Measurements from ENCODE around the gene FAM222A. TPM values are rescaled to one million over a fixed set of nuclear protein-coding genes. Genes with fewer than 3 reads are reported as not detected.

Gene FAM222A
- total and polyA plus RNA-seq, 7 donors: 1.1 to 3.3 (median 2.1) TPM

- intact Hi-C loops (cut with DNase I): no loop called here
- WGBS, 2 donors: 11 to 52% methylated on average over 10 of the region's 10 CpGs
- H3K4me1 ChIP-seq: no peaks in the 10 kb centered on the region
- no peak for DNase-seq
- TF ChIP-seq POLR2AphosphoS5 (IDR thresholded peaks at IDR 0.05): no peak
- TF ChIP-seq EP300 (IDR thresholded peaks at IDR 0.05): no peak
- TF ChIP-seq POLR2A (IDR thresholded peaks at IDR 0.05): no peak
- no peak for TF ChIP-seq CTCF (IDR thresholded peaks at IDR 0.05)
- no peak overlapping the region for H3K27ac ChIP-seq
- H3K36me3 ChIP-seq: no peaks in the 10 kb centered on the region
- peaks cover 0 to 34% (median 22%) of the 10 kb centered on the region in 3 donors for H3K27me3 ChIP-seq
- no peak overlapping the region for H3K4me3 ChIP-seq
- no peaks in the 10 kb centered on the region for H3K9me3 ChIP-seq
Observed at GRCh38 chr12:109706747-109707469, 6.7 kb upstream of the FAM222A start.

- no peak for DNase-seq
- WGBS, 2 donors: 20 to 50% methylated on average over 4 of the region's 4 CpGs
- Histone ChIP-seq H3K4me1 (no peaks in the 10 kb centered on the region), H3K9me3 (no peaks in the 10 kb centered on the region), H3K4me3 (no peak overlapping the region), H3K27me3 (peaks cover 0 to 40% (median 27%) of the 10 kb centered on the region in 3 donors), H3K36me3 (no peaks in the 10 kb centered on the region), H3K27ac (no peak overlapping the region)
- TF ChIP-seq POLR2AphosphoS5 (IDR thresholded peaks at IDR 0.05) (no peak), CTCF (IDR thresholded peaks at IDR 0.05) (no peak), POLR2A (IDR thresholded peaks at IDR 0.05) (no peak), EP300 (IDR thresholded peaks at IDR 0.05) (no peak)
- intact Hi-C loops (cut with DNase I): no loop called here
Observed at GRCh38 chr12:109707470-109707821, 6.2 kb upstream of the FAM222A start.

- intact Hi-C loops (cut with DNase I): no loop called here
Observed at GRCh38 chr12:109708939-109709338, 4.7 kb upstream of the FAM222A start.

GRCh38 chr12:109709401-109709991 lies 4.1 kb upstream of the FAM222A start:
- Histone ChIP-seq H3K27me3 (peaks cover 0 to 40% (median 28%) of the 10 kb centered on the region in 3 donors), H3K27ac (no peak overlapping the region), H3K4me1 (peaks cover 0 to 9% (median 5%) of the 10 kb centered on the region in 4 donors), H3K9me3 (no peaks in the 10 kb centered on the region), H3K36me3 (no peaks in the 10 kb centered on the region), H3K4me3 (no peak overlapping the region)
- no peak for DNase-seq
- no peak for TF ChIP-seq CTCF (IDR thresholded peaks at IDR 0.05)
- no peak for TF ChIP-seq POLR2AphosphoS5 (IDR thresholded peaks at IDR 0.05)
- TF ChIP-seq EP300 (IDR thresholded peaks at IDR 0.05): no peak
- TF ChIP-seq POLR2A (IDR thresholded peaks at IDR 0.05): no peak
- WGBS, 2 donors: 60 to 80% methylated on average over 11 of the region's 11 CpGs
- intact Hi-C loops (cut with DNase I): no loop called here

More at GRCh38 chr12:109708939-109709338, 4.7 kb upstream of the FAM222A start:
- TF ChIP-seq CTCF (IDR thresholded peaks at IDR 0.05) (no peak), POLR2A (IDR thresholded peaks at IDR 0.05) (no peak), EP300 (IDR thresholded peaks at IDR 0.05) (no peak), POLR2AphosphoS5 (IDR thresholded peaks at IDR 0.05) (no peak)
- WGBS, 2 donors: 40 to 70% methylated on average over 5 of the region's 5 CpGs
- Histone ChIP-seq H3K27me3 (peaks cover 0 to 40% (median 28%) of the 10 kb centered on the region in 3 donors), H3K27ac (no peak overlapping the region), H3K4me1 (peaks cover 0 to 5% (median 2%) of the 10 kb centered on the region in 4 donors), H3K4me3 (no peak overlapping the region), H3K36me3 (no peaks in the 10 kb centered on the region), H3K9me3 (no peaks in the 10 kb centered on the region)
- DNase-seq: no peak
